Fibroblast of upper back skin (primary cell): ENCODE results near the gene TRAF4.
A peak's percentile ranks its signal among the peaks of the same experiment; 100 is the strongest.
"Not testable (repeated sequence)": the region's sequence is repeated elsewhere in the genome, so short reads cannot be mapped to it uniquely, and the experiment has no call there.

ENCODE experiments used
- DNase-seq: peaks from one replicate; pipeline ENCODE4 v3.0.0-alpha.2; 2013

TRAF4 gene

DNA sequence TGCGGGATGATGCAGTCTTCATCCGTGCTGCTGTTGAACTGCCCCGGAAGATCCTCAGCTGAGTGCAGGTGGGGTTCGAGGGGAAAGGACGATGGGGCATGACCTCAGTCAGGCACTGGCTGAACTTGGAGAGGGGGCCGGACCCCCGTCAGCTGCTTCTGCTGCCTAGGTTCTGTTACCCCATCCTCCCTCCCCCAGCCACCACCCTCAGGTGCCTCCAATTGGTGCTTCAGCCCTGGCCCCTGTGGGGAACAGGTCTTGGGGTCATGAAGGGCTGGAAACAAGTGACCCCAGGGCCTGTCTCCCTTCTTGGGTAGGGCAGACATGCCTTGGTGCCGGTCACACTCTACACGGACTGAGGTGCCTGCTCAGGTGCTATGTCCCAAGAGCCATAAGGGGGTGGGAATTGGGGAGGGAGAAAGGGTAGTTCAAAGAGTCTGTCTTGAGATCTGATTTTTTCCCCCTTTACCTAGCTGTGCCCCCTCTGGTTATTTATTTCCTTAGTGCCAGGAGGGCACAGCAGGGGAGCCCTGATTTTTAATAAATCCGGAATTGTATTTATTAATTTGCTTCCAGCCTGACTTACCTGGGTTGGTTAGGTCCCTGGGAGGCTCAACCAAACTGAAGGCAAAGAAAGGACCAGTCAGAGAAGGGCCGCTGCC is 5.8 kb downstream of the TRAF4 start:
- no peak for DNase-seq

GRCh38 chr17:28750178-28751047 is 6.6 kb downstream of the TRAF4 start:
- peak; percentile 89 for DNase-seq

DNA sequence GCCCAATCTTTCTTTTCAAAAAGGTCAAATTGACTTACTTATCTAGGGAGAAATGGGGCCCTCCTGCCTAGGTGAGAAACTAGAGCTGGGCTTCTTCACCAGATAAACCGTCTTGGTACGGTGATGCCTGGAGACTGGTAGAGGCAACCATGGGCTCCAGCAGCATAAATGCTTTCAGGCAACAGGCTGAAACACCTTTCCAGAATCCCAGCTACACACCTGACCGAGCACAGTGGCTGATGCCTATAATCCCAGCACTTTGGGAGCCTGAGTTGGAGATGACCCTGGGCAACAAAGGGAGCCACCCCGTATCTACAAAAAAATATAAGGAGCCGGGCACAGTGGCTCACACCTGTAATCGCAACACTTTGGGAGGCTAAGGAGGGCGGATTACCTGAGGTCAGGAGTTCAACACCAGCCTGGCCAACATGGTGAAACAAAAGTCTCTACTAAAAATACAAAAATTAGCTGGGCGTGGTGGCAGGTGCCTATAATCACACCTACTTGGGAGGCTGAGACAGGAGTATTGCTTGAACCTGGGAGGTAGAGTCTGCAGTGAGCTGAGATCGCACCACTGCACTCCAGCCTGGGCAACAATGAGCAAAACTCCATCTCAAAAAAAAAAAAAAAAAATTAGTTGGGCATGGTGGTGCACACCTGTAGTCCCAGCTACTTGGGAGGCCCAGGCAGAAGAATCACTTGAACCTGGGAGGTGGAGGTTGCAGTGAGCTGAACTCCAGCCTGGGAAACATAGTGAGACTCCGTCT is 8.0 kb downstream of the TRAF4 start:
- no peak for DNase-seq

- no peak for DNase-seq
These were observed 11.7 kb downstream of the TRAF4 start for GRCh38 chr17:28755486-28755885.

DNA sequence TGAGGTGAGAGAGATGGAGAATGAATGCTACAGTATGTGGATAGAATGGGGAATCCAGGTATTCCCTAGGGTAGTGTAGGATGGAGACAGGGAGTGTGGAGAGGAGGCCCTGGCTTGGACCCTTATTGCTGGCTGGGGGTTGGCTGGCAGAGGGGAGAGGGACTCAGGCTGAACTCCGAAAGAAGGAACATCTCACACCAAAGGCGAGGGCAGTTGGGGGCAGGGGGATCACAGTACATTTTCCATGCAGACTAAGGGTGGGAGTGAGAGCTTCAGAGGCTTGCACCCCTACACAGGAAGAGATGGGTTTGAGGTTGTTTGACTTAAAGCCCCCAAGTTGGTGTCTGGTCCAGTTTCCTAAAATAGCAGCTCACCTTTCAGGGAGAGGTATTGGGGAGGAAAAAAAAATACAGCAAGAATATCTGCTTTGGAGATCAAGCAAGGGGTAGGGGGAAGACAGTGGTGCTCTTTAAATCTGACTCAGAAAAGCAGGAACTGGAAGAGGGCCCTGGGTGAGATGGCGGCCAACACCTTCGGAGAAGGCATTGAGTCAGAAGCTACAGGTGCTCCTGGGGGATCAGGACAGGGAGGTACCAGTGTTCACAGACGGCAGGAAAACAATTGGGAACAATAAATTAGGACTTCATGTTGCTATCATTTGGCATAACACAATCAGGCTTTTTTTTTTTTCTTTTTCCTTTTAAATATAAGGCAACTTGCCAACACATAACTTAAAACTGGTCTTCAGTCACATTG is 12.4 kb downstream of the TRAF4 start:
- DNase-seq = no peak

GRCh38 chr17:28758411-28759121 is 14.8 kb downstream of the TRAF4 start:
- DNase-seq = no peak

DNA sequence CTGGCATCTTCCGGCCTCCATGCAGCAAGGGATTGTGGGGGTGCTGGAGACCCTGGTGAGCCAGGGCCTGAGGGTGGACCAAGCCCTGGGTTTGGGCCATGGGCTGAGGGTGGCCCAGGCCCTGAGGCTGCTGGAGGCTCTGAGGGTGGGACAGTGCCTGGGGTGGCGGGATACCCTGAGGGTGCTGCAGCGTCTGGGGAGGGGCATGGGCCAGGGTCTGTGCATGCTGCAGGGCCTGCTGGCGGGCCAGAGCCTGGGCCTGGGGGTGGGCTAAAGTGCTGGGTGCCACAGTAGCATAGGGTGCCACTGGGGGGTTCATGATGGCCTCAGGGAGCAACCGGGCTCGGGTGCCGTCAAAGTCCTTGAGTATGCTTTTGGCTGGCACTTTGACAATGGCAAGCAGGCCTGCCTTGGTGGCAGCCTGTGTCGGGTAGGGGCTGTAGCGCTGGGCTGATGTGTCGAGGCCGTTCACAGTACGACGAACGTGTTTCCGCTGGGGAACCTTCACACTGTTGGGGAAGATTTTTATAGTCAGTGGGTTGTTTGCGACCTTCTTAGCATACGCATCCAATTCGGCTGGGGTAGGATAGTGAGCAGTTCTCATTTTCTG is 15.6 kb downstream of the TRAF4 start:
- DNase-seq = no peak

DNA sequence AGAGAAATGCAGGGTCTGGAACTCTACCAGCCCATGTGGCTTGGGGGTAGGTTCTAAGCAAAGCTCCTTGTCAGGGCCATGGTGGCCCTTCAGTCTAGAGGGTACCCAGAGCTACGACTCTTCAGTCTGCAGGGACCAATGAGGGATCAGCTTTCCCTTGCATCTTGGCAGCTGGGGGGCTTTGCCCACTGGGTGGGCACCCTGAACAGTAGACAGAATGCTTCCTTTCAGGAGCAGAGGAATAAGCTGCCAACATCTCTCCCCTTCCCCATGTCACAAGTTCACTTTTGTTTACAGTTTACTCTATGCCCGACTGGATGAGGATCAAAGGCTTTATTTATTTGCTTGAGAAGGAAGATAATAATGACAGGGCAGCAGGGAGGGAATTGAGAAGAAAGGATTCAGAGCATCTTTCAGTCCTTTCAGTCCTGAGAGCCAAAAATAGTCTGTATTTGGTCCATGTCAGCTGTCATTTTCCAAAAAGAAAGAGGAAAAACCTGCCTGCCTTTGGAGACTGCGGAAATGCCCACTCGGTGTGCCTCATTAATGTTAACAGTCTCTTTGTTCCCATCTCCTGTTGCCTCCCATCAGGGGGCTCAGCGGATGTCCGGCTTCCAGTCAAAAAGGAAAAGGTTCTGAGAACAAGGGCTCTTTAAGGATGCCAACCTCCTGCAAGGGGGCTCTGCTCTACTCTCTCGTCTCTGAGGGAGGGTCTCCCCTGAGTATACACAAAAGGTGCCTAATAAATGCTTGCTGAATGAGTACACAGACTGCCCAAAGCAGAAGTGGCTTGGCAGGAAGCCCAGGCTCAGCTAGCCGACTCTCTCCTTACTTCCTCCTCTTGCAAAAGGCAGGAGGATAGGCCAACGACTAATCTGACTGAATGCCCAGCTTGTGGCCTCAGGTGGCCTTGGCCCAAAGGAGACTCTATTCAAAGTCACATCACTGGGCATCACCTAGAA is 17.1 kb downstream of the TRAF4 start:
- peak; percentile 48 for DNase-seq

DNA sequence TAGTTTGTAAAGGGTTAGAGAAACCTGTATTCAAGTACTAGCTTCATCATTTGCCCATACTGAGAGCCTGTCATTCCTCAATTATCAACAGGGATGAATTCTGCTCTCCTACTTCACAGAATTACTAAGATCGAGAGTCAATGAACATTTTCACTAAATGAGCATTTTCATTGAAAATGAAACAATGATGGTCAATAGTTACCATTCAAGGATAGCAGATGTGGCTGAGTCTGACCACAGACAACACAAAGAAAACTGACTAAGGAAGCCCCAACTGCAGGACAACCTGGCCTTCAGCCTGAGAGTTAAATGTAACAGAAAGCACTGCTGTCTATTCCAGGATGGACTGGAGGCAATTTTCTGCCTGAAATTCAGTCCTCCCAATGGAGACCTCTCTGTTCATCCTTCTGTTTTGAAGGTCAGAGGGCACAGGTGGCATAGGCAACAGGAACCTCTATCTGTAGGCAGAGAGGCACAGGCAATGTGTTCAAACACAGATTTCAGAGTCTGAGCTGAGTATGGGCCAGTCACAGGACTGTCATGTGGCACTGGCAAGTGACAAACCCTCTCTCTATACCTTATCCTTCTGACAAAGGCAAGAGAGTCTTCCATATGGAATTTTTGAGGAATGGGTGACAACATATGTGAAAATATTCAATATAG is 19.5 kb downstream of the TRAF4 start:
- no peak for DNase-seq

- DNase-seq = peak; percentile 81
These were observed 20.0 kb downstream of the TRAF4 start for GRCh38 chr17:28763804-28764266.

GRCh38 chr17:28765038-28765437 is 21.2 kb downstream of the TRAF4 start:
- no peak for DNase-seq

DNA sequence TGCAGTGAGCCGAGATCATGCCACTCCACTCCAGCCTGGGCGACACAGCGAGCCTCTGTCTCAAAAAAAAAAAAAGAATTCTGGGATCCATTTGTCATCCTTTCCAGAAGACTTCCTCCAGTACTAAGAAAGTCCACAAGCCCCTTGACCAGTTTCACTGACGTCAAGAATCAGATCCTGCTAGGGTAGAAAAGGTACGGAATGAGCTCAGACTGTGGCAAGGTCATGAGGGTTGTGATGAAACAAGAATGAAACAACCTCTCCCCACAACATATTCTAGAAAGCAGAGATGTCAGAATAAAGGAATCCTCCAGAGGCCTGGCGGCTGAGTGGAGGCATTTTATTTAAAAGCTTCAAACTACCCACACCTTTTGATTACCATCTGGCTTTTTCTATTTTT is 29.9 kb downstream of the TRAF4 start:
- DNase-seq = no peak

- DNase-seq = no peak
These were observed 30.4 kb downstream of the TRAF4 start for GRCh38 chr17:28774206-28774605.

- no peak for DNase-seq
These were observed 33.4 kb downstream of the TRAF4 start for GRCh38 chr17:28777178-28777577.

DNA sequence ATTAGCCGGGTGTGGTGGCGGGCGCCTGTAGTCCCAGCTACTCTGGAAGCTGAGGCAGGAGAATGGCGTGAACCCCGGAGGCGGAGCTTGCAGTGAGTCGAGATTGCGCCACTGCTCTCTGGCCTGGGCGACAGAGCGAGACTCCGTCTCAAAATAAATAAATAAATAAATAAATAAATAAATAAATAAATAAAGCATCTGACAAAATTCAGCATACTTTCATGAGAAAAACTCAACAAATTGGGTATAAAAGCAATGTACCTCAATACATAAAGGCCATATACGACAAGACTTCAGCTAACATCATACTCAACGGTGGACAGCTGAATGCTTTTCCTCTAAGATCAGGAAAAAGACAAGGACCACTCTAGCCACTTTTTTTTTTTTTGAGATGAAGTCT is 35.8 kb downstream of the TRAF4 start:
- not testable (repeated sequence) for DNase-seq

DNA sequence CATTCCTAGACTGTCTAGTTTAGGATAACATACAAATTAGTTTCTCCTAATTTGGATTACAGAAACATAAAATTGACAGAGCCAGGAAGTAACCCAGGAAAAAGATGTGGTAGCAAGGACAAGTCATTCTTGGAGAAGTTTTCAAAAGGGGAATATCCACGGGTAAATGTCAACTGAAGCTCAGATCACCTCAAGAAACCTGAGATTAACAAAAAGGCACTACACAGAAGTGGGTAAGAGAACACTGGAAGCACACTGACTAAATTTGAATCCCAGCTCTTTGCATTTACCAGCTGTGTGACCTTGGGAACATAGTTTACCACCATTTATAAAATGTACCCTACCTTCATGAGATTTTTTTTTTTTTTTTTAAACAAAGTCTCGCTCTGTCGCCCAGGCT is 39.4 kb downstream of the TRAF4 start:
- DNase-seq = no peak

- DNase-seq = no peak
These were observed 44.3 kb downstream of the TRAF4 start for GRCh38 chr17:28788100-28788499.

DNA sequence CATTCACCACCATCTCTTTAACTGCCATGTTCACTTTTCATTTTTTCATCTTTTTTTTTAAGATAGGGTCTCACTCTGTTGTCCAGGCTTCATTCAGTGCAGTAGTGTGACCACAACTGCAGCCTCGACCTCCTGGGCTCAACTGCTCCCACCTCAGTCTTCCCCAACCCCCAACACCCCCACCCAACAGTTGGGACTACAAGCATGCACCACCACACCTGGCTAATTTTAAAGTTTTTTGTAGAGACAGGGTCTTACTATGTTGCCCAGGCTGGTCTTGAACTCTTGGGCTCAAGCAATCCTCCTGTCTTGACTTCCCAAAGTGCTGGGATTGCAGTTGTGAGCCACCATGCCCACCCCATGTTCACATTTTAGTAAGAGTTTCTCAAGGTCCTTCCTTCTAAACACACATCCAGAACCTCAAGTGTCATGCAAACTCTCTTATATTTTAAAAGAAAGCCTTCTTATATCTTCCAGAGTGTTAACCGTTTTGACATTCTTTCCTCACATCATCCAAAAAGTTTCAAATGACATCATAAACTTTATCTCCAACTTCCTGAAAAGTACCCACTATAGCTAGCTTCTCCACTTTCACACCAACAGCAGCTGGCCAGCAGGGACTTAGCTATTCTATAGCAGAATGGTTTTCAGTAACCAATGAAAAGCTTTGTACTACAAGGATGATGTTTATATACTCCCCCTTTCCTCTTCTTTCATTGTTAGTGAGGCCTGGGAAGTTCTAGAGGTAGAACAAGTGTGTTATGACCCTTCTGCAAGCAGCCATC is 49.3 kb downstream of the TRAF4 start:
- DNase-seq = no peak

DNA sequence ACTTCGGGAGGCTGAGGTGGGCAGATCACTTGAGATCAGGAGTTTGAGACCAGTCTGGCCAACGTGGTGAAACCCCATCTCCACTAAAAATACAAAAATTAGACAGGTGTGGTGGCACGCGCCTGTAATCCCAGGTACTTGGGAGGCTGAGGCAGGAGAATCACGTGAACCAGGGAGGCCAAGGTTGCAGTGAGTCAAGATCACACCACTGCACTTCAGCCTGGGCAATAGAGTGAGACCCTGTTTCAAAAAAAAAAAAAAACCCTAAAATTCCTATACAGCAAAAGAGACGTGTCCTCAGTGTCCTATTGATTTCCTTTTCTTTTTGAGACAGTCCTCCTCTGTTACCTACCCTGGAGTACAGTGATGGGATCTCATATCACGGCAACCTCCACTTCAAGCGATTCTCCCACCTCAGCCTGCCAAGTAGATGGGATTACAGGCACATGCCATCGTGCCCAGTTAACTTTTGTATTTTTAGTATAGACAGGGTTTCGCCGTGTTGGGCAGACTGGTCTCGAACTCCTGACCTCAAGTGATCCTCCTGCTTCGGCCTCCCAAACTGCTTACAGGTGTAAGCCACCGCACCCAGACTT is 51.1 kb downstream of the TRAF4 start:
- not testable (repeated sequence) for DNase-seq
